ENCODE results near the gene PSMD9. TPM values are rescaled to one million over a fixed set of nuclear protein-coding genes. Genes with fewer than 3 reads are reported as not detected.

Gene PSMD9
- total and polyA plus RNA-seq, 10 of the 15 experiments (the other 5 are each of a cell fraction or from before 2014, with no cell fraction given), result 14.6 to 152 (median 58.1) TPM

DNA sequence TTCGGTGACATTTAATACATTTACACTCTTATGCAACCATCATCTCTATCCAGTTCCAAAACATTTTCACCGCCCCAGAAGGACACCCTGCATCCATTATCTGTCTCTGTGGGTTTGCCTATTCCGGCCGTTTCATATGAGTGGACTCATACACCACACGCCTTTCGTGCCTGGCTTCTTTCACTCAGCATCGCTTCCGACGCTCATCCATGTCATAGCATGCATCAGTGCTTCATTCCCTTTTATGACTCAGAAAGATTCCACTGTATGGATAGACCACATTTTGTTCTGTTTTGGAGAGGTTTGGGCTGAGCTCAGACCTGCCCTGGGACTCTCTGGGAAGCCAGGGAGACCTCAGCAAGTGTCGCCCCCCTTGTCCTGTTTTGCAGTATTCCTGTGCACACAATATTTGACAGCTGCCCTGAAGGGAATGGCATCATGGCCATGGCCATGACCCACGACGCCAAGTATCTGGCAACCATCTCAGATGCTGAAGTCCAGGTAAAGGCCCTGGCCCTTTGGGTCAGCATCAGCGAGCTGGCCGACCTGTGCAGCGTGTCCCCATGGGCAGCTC, 53.6 kb downstream of the PSMD9 start:
- no peak overlapping the region for H3K9ac ChIP-seq (ENCODE audit: control insufficient read depth, insufficient read depth, low read length)
- H2AFZ ChIP-seq (ENCODE audit: control insufficient read depth, low read depth, low read length), result no peak overlapping the region
- H3K4me2 ChIP-seq (ENCODE audit: control insufficient read depth, insufficient read depth), result no peak overlapping the region
- ATAC-seq (no peak), DNase-seq (ENCODE audit: low read depth, low spot score) (no peak), FAIRE-seq (no peak)
- WGBS (ENCODE audit: insufficient coverage, insufficient replicate concordance, low lambda C conversion rate, missing lambda C conversion rate), result 85% methylated on average over 15 of the region's 15 CpGs
- no peak overlapping the region for H3K4me3 ChIP-seq
- H3K4me1 ChIP-seq (ENCODE audit: control insufficient read depth, insufficient read depth, low read length), result peaks cover 4% of the 10 kb centered on the region; the same call in 1 of the 2 replicates
- no peak overlapping the region for H3K27ac ChIP-seq (ENCODE audit: control insufficient read depth, insufficient read depth)
- CTCF ChIA-PET, result no interaction called here
- in situ Hi-C loops (cut with MboI), result no loop called here
- no peaks in the 10 kb centered on the region for H4K20me1 ChIP-seq (ENCODE audit: control insufficient read depth, insufficient read depth)
- POLR2A ChIA-PET, result no interaction called here
- no peak for TF ChIP-seq EED (IDR thresholded peaks at IDR 0.05; ENCODE audit: low read depth)
- no peaks in the 10 kb centered on the region for H3K27me3 ChIP-seq (replicated peaks in 1 of 2; ENCODE audit: control insufficient read depth in 2 of 2, insufficient read depth in 2 of 2, low read length in 1 of 2)
- no peaks in the 10 kb centered on the region for H3K79me2 ChIP-seq (ENCODE audit: control insufficient read depth, insufficient read depth, low read length)
- SMC1A ChIA-PET (ENCODE audit: uncharacterized antibody, unreplicated experiment), result no interaction called here
- intact Hi-C loops (cut with micrococcal nuclease; ENCODE audit: unreplicated experiment), result no loop called here
- no peaks in the 10 kb centered on the region for H3K36me3 ChIP-seq (ENCODE audit: control insufficient read depth in 2 of 2, insufficient read depth in 2 of 2, low read length in 1 of 2)
- RAD21 ChIA-PET (ENCODE audit: unreplicated experiment), result no interaction called here
- no TSS peak for BruUV-seq (replicated peaks)
- no peaks in the 10 kb centered on the region; the same call in 2 of the 3 replicates for H3K9me3 ChIP-seq (replicated peaks; ENCODE audit: control insufficient read depth, insufficient read depth, low read length)

DNA sequence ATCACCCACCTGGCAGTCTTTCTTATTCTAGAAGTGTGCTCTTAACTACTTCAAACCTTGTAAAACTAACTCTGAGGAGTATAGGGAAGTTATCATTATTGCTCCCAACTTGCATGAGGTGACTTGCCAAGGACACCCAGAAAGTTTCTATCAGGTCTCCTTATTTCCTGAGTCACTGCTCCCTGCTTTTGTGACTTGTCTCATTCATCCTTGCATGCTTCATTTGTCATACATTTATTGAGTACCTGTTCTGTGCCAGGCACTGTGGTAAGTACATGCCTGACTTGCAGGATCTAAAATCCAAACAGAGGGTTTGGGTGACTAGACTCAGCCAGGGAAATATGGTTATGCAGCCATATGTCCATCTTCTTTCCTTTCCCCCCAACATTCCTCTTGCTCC, 55.3 kb downstream of the PSMD9 start:
- CTCF ChIA-PET, result no interaction called here

More for the DNA sequence above, 55.3 kb downstream of the PSMD9 start:
- no peak for FAIRE-seq
- no peaks in the 10 kb centered on the region for H4K20me1 ChIP-seq (ENCODE audit: control insufficient read depth, insufficient read depth)
- POLR2A ChIA-PET, result no interaction called here
- intact Hi-C loops (cut with micrococcal nuclease; ENCODE audit: unreplicated experiment) (no loop called here), in situ Hi-C loops (cut with MboI) (no loop called here)
- no peak overlapping the region for H2AFZ ChIP-seq (ENCODE audit: control insufficient read depth, low read depth, low read length)
- no peaks in the 10 kb centered on the region for H3K27me3 ChIP-seq (replicated peaks in 1 of 2; ENCODE audit: control insufficient read depth in 2 of 2, insufficient read depth in 2 of 2, low read length in 1 of 2)
- no peaks in the 10 kb centered on the region; the same call in 2 of the 3 replicates for H3K9me3 ChIP-seq (replicated peaks; ENCODE audit: control insufficient read depth, insufficient read depth, low read length)
- ATAC-seq, result no peak
- H3K36me3 ChIP-seq (ENCODE audit: control insufficient read depth in 2 of 2, insufficient read depth in 2 of 2, low read length in 1 of 2), result no peaks in the 10 kb centered on the region
- no peak for DNase-seq (ENCODE audit: low read depth, low spot score)
- no peak for TF ChIP-seq ZSCAN29 (IDR thresholded peaks at IDR 0.05)
- no peak for TF ChIP-seq RFX5 (IDR thresholded peaks at IDR 0.05; ENCODE audit: low read depth, low read length)
- TF ChIP-seq, protein P1, sequence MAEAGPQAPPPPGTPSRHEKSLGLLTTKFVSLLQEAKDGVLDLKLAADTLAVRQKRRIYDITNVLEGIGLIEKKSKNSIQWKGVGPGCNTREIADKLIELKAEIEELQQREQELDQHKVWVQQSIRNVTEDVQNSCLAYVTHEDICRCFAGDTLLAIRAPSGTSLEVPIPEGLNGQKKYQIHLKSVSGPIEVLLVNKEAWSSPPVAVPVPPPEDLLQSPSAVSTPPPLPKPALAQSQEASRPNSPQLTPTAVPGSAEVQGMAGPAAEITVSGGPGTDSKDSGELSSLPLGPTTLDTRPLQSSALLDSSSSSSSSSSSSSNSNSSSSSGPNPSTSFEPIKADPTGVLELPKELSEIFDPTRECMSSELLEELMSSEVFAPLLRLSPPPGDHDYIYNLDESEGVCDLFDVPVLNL (IDR thresholded peaks at IDR 0.05; ENCODE audit: low read depth, low read length), result no peak
- no peak for TF ChIP-seq RAD21 (IDR thresholded peaks at IDR 0.05; ENCODE audit: insufficient read depth, low read depth, low read length)
- TF ChIP-seq BHLHE40 (IDR thresholded peaks at IDR 0.05; ENCODE audit: borderline replicate concordance in 1 of 2, low read depth in 2 of 2, low read length in 1 of 2), result no peak
- TF ChIP-seq, protein P2, sequence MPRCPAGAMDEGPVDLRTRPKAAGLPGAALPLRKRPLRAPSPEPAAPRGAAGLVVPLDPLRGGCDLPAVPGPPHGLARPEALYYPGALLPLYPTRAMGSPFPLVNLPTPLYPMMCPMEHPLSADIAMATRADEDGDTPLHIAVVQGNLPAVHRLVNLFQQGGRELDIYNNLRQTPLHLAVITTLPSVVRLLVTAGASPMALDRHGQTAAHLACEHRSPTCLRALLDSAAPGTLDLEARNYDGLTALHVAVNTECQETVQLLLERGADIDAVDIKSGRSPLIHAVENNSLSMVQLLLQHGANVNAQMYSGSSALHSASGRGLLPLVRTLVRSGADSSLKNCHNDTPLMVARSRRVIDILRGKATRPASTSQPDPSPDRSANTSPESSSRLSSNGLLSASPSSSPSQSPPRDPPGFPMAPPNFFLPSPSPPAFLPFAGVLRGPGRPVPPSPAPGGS (IDR thresholded peaks at IDR 0.05; ENCODE audit: borderline replicate concordance, insufficient read depth, low read depth, low read length, poor library complexity, severe bottlenecking), result no peak
- TF ChIP-seq SMAD5 (IDR thresholded peaks at IDR 0.05; ENCODE audit: low read depth), result no peak
- TF ChIP-seq SP1 (IDR thresholded peaks at IDR 0.05; ENCODE audit: low read depth, low read length), result no peak
- no peak for TF ChIP-seq NR2C2 (IDR thresholded peaks at IDR 0.05; ENCODE audit: borderline replicate concordance, control insufficient read depth, insufficient read length, low read depth)
- TF ChIP-seq KLF5 (IDR thresholded peaks at IDR 0.05; ENCODE audit: partially characterized antibody), result no peak
- no peak for TF ChIP-seq SIN3A (IDR thresholded peaks at IDR 0.05; ENCODE audit: low read depth, low read length)
- TF ChIP-seq SUZ12 (IDR thresholded peaks at IDR 0.05; ENCODE audit: unreplicated experiment), result no peak
- TF ChIP-seq, protein P3, sequence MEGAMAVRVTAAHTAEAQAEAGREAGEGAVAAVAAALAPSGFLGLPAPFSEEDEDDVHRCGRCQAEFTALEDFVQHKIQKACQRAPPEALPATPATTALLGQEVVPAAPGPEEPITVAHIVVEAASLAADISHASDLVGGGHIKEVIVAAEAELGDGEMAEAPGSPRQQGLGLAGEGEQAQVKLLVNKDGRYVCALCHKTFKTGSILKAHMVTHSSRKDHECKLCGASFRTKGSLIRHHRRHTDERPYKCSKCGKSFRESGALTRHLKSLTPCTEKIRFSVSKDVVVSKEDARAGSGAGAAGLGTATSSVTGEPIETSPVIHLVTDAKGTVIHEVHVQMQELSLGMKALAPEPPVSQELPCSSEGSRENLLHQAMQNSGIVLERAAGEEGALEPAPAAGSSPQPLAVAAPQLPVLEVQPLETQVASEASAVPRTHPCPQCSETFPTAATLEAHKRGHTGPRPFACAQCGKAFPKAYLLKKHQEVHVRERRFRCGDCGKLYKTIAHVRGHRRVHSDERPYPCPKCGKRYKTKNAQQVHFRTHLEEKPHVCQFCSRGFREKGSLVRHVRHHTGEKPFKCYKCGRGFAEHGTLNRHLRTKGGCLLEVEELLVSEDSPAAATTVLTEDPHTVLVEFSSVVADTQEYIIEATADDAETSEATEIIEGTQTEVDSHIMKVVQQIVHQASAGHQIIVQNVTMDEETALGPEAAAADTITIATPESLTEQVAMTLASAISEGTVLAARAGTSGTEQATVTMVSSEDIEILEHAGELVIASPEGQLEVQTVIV (IDR thresholded peaks at IDR 0.05; ENCODE audit: borderline replicate concordance, partially characterized antibody), result no peak
- H3K4me3 ChIP-seq, result no peak overlapping the region
- no TSS peak for BruUV-seq (replicated peaks)
- H3K9ac ChIP-seq (ENCODE audit: control insufficient read depth, insufficient read depth, low read length), result no peak overlapping the region
- H3K4me1 ChIP-seq (ENCODE audit: control insufficient read depth, insufficient read depth, low read length), result peaks cover 4% of the 10 kb centered on the region; the same call in 1 of the 2 replicates
- no peaks in the 10 kb centered on the region for H3K79me2 ChIP-seq (ENCODE audit: control insufficient read depth, insufficient read depth, low read length)
- no peak overlapping the region for H3K4me2 ChIP-seq (ENCODE audit: control insufficient read depth, insufficient read depth)
- H3K27ac ChIP-seq (ENCODE audit: control insufficient read depth, insufficient read depth), result no peak overlapping the region
- SMC1A ChIA-PET (ENCODE audit: uncharacterized antibody, unreplicated experiment), result no interaction called here
- RAD21 ChIA-PET (ENCODE audit: unreplicated experiment), result no interaction called here

All from GM12878 (cell line).